Keratinocyte (primary cell): ENCODE results near the gene DUSP23. TPM values are rescaled to one million over a fixed set of nuclear protein-coding genes. Genes with fewer than 3 reads are reported as not detected.

Experiments used
- DNase-seq: peaks from one replicate; pipeline ENCODE4 v3.0.0-alpha.2; 2011; ENCODE audit warnings: low read depth, missing footprints, low spot score
- FAIRE-seq: peaks from 2 replicates; lab custom pipeline; 2011; peaks lifted over from hg19 to GRCh38; lab: Jason Lieb, UNC
- H2AFZ ChIP-seq: 2 replicates; pipeline ENCODE4 v1.6.0; 2012; ENCODE audit warnings: low read length, control low read depth, inconsistent platforms; ENCODE audit not compliant: control insufficient read depth
- H3K27ac ChIP-seq: 2 replicates; pipeline ENCODE4 v1.5.1; 2011; ENCODE audit warnings: low read length; ENCODE audit not compliant: control insufficient read depth, insufficient read depth
- H3K27me3 ChIP-seq: 3 replicates; pipeline ENCODE4 v1.6.0; 2011; ENCODE audit warnings: low read length; ENCODE audit not compliant: control insufficient read depth, insufficient read depth; ENCODE audit errors: extremely low read depth
- H3K36me3 ChIP-seq, 2 experiments: 2 replicates in 1 of 2; 3 replicates in 1 of 2; pipeline ENCODE4 v1.5.1; 2011; ENCODE audit warnings: low read length in 2 of 2, mild to moderate bottlenecking in 1 of 2; ENCODE audit not compliant: control insufficient read depth in 2 of 2, insufficient read depth in 2 of 2; ENCODE audit errors: extremely low read depth in 1 of 2
- H3K4me1 ChIP-seq: 3 replicates; pipeline ENCODE4 v1.5.1; 2011; ENCODE audit warnings: low read length; ENCODE audit not compliant: control insufficient read depth, insufficient read depth; ENCODE audit errors: extremely low read depth
- H3K4me2 ChIP-seq: 3 replicates; pipeline ENCODE4 v1.6.0; 2011; ENCODE audit warnings: low read depth, low read length; ENCODE audit not compliant: control insufficient read depth, insufficient read depth; ENCODE audit errors: extremely low read depth
- H3K4me3 ChIP-seq, 3 experiments: fragments of 200-600 bp in 1 of 3; sonication (generic) in 1 of 3; 2 replicates in 2 of 3; 3 replicates in 1 of 3; pipeline ENCODE4 v1.5.1; 2011 to 2016; ENCODE audit warnings: low read length in 3 of 3, mild to moderate bottlenecking in 3 of 3, control low read depth in 2 of 3, inconsistent platforms in 1 of 3, low read depth in 1 of 3, mixed read lengths in 1 of 3, mixed run types in 1 of 3, moderate library complexity in 1 of 3; ENCODE audit not compliant: control insufficient read depth in 2 of 3, insufficient read depth in 2 of 3; ENCODE audit errors: extremely low read depth in 1 of 3
- H3K79me2 ChIP-seq: 2 replicates; pipeline ENCODE4 v1.6.0; 2012; ENCODE audit warnings: low read length; ENCODE audit not compliant: control insufficient read depth, insufficient read depth
- H3K9ac ChIP-seq: 3 replicates; pipeline ENCODE4 v1.6.0; 2011; ENCODE audit warnings: low read length; ENCODE audit not compliant: control insufficient read depth, insufficient read depth; ENCODE audit errors: extremely low read depth
- H3K9me1 ChIP-seq: 3 replicates; pipeline ENCODE4 v1.6.0; 2011; ENCODE audit warnings: low read length; ENCODE audit not compliant: control insufficient read depth, insufficient read depth; ENCODE audit errors: extremely low read depth
- H3K9me3 ChIP-seq: 2 replicates; pipeline ENCODE4 v1.5.1; 2012; ENCODE audit warnings: low read depth, low read length; ENCODE audit not compliant: control insufficient read depth
- H4K20me1 ChIP-seq: 3 replicates; pipeline ENCODE4 v1.6.0; 2011; ENCODE audit warnings: low read length; ENCODE audit not compliant: control insufficient read depth, insufficient read depth; ENCODE audit errors: extremely low read depth
- EZH2 ChIP-seq: IDR thresholded peaks from one replicate; pipeline ENCODE4 v1.6.1; 2012; ENCODE audit warnings: inconsistent platforms, mild to moderate bottlenecking, low read length, moderate library complexity
- dilution Hi-C: fragments of 300-500 bp; cut with MboI; formaldehyde crosslinking; loops from one replicate; pipeline ENCODE4 v1.7.0; 2020; ENCODE audit warnings: low sequenced_read_pairs; ENCODE audit not compliant: extremely low pct_ligation_motif_present
- polyA plus RNA-seq, 5 experiments: library from polyadenylated mRNA; depleted of rRNA in 3 of 5; stranded (reverse) in 3 of 5; stranded (forward) in 1 of 5; unstranded in 1 of 5; fragments of >200 nt; gene quantifications; 1 replicate in 1 of 5; 2 replicates in 3 of 5; 3 replicates in 1 of 5; pipeline versions ENCODE4 v1.2.1 to v1.2.3, GENCODE V29; 2011 to 2012; ENCODE audit warnings: missing spikeins in 2 of 5, low read depth in 1 of 5, low replicate concordance in 1 of 5
- TF ChIP-seq, protein P1 (sequence below), 3 experiments: IDR thresholded peaks in 1 of 3; conservative IDR thresholded peaks in 1 of 3; optimal IDR thresholded peaks in 1 of 3; 2 replicates in 2 of 3; 3 replicates in 1 of 3; pipeline versions ENCODE3 to v1.5.1; 2011; ENCODE audit warnings: low read length in 3 of 3, mild to moderate bottlenecking in 3 of 3, moderate library complexity in 2 of 3, control low read depth in 1 of 3, inconsistent platforms in 1 of 3; ENCODE audit not compliant: insufficient read depth in 2 of 3; ENCODE audit errors: extremely low read depth in 1 of 3

Gene DUSP23
- polyA plus RNA-seq, 1 donor (not counting 4 experiments of a cell fraction or from before 2014, with no cell fraction given) = 35.0 TPM

DNA sequence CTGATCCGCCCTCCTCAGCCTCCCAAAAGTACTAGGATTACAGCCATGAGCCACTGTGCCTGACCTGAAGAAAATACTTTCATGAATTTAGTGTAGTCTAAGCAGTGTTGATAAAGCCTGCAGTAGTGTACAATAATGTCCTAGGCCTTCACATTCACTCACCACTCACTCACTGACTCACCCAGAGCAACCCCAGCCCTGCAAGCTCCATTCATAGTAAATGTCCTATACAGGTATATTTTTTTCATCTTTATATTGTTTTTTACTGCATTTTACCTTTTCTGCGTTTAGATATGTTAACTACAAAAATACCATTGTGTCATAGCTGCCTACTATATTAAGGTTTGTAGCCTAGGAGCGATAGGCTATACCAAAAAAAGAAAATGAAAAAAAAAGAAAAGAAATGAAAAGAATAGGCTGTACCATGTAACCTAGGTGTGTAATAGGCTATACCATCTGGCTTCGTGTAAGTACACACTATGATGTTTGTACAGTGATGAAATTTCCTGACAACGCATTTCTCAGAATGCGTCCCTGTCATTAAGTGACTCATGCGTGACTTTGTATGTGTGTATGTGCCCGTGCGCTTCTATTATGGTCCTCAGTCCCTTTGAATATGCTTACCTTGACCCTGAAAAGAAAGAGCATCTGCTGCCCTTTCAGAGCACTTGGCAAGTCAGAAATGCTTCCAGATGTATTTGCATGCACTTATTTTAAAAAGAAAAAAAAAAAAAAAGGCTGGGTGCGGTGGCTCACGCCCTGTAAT, 36.7 kb downstream of the DUSP23 start:
- Histone ChIP-seq H3K9me1 (no peaks in the 10 kb centered on the region), H3K36me3 (no peaks in the 10 kb centered on the region), H3K4me2 (no peak overlapping the region), H4K20me1 (no peaks in the 10 kb centered on the region), H3K4me3 (no peak overlapping the region), H3K27me3 (peaks cover 8% of the 10 kb centered on the region), H2AFZ (no peak overlapping the region), H3K9me3 (no peaks in the 10 kb centered on the region), H3K9ac (no peak overlapping the region), H3K79me2 (no peaks in the 10 kb centered on the region), H3K4me1 (no peaks in the 10 kb centered on the region), H3K27ac (no peak overlapping the region)
- dilution Hi-C loops = no loop called here
- TF ChIP-seq, protein P1, sequence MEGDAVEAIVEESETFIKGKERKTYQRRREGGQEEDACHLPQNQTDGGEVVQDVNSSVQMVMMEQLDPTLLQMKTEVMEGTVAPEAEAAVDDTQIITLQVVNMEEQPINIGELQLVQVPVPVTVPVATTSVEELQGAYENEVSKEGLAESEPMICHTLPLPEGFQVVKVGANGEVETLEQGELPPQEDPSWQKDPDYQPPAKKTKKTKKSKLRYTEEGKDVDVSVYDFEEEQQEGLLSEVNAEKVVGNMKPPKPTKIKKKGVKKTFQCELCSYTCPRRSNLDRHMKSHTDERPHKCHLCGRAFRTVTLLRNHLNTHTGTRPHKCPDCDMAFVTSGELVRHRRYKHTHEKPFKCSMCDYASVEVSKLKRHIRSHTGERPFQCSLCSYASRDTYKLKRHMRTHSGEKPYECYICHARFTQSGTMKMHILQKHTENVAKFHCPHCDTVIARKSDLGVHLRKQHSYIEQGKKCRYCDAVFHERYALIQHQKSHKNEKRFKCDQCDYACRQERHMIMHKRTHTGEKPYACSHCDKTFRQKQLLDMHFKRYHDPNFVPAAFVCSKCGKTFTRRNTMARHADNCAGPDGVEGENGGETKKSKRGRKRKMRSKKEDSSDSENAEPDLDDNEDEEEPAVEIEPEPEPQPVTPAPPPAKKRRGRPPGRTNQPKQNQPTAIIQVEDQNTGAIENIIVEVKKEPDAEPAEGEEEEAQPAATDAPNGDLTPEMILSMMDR (optimal IDR thresholded peaks at IDR 0.05 in 1 of 3, IDR thresholded peaks at IDR 0.05 in 1 of 3, conservative IDR thresholded peaks at IDR 0.05 in 1 of 3; ENCODE audit: extremely low read depth in 1 of 3, insufficient read depth in 2 of 3, low read length in 3 of 3) = no peak
- TF ChIP-seq EZH2 = no peak
- no peak for FAIRE-seq
- DNase-seq = no peak

DNA sequence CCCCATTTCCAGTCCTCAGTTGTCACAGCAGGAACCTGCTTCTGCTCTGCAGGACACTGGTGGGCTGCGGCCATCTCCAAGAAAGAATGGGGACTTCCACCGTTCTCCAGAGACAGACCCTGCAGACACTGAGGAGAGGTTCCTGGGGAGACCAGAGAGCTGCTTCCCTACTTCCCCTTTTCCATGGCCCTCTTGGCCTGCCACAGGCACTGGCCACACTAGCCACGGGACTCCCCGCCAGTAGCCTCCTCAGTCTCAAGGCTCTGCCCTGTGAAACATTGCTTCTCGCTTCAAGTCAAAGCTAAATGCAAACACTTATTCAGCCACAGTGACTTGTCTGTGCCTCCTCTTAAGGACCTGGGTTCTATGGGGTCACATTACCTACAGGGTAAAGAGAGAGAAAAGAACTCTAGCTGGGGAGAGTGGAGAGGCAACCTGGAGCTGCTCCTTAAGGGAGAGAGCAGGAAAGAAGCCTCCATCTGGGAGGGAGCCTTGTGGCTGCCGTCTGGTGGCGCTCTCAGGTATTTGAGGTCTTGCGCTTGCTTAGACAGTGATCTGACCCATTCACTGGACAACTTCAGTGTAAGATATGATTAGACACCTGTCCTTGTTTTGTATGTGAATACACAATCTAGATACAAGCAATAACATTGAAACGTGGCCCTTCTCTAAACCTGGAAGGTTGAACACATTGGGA, 40.6 kb downstream of the DUSP23 start:
- peak; percentile 66 for FAIRE-seq
- Histone ChIP-seq H3K4me3 (no peak overlapping the region), H3K36me3 (no peaks in the 10 kb centered on the region), H3K9me1 (no peaks in the 10 kb centered on the region), H3K9ac (no peak overlapping the region), H3K4me1 (peaks cover 10% of the 10 kb centered on the region), H3K79me2 (no peaks in the 10 kb centered on the region), H3K9me3 (no peaks in the 10 kb centered on the region), H3K4me2 (no peak overlapping the region), H3K27me3 (peaks cover 21% of the 10 kb centered on the region), H2AFZ (no peak overlapping the region), H4K20me1 (no peaks in the 10 kb centered on the region), H3K27ac (no peak overlapping the region)
- no peak for DNase-seq
- TF ChIP-seq, protein P1 (optimal IDR thresholded peaks at IDR 0.05 in 1 of 3, IDR thresholded peaks at IDR 0.05 in 1 of 3, conservative IDR thresholded peaks at IDR 0.05 in 1 of 3; ENCODE audit: extremely low read depth in 1 of 3, insufficient read depth in 2 of 3, low read length in 3 of 3) = peak in 2 of 3 experiments; percentile 70 to 78
- no peak for TF ChIP-seq EZH2
- dilution Hi-C loops = no loop called here
